NB4 (cell line): ENCODE results near the gene GRM1.

Experiments
- TF ChIP-seq, protein P1 (sequence below): IDR thresholded peaks from one replicate; pipeline ENCODE4 v1.5.1; 2012; ENCODE audit warnings: low read depth, low read length
- TF ChIP-seq, protein P2 (sequence below): IDR thresholded peaks from 2 replicates; pipeline ENCODE4 v1.6.1; 2011; ENCODE audit warnings: low read depth, low read length

DNA sequence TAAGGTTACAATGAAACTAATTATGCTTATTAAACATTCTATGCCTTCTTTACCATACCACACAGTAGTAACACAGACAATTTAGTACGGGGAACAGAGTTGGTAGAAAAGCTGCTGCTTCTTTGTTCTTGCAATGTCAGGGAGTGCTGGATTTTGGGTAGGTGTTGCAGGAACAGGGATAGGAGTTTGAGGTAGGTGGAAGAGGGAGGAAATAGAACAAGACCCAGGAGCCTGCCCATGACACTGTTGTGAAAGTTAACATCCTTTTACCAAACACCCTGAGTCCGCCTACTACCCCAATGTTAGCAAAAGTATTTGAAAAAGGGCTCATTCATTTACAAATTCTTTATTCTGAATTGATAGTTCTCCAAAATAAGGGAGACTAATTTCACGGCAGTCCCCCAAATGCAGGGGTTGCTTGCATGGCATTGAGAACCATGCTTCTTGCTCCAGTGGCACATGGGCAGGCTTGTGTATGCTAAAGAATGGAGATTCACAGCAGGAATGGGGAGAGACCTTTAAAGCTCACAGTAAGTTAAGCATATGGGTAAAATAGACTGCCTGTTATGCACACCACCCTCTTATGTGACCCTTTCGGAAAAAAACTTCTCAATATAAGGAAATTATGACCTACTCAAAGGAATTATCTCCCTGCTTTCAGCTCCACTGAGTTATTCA is 181.7 kb downstream of the GRM1 start:
- TF ChIP-seq, protein P1, sequence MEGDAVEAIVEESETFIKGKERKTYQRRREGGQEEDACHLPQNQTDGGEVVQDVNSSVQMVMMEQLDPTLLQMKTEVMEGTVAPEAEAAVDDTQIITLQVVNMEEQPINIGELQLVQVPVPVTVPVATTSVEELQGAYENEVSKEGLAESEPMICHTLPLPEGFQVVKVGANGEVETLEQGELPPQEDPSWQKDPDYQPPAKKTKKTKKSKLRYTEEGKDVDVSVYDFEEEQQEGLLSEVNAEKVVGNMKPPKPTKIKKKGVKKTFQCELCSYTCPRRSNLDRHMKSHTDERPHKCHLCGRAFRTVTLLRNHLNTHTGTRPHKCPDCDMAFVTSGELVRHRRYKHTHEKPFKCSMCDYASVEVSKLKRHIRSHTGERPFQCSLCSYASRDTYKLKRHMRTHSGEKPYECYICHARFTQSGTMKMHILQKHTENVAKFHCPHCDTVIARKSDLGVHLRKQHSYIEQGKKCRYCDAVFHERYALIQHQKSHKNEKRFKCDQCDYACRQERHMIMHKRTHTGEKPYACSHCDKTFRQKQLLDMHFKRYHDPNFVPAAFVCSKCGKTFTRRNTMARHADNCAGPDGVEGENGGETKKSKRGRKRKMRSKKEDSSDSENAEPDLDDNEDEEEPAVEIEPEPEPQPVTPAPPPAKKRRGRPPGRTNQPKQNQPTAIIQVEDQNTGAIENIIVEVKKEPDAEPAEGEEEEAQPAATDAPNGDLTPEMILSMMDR, result no peak
- TF ChIP-seq, protein P2, sequence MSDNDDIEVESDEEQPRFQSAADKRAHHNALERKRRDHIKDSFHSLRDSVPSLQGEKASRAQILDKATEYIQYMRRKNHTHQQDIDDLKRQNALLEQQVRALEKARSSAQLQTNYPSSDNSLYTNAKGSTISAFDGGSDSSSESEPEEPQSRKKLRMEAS, result no peak
